ENCODE data around the gene DAPK3.
"Not testable (repeated sequence)": the region's sequence is repeated elsewhere in the genome, so short reads cannot be mapped to it uniquely, and the experiment has no call there.

DAPK3 gene

GRCh38 chr19:3955688-3956087 is 15.2 kb downstream of the DAPK3 start:
- DNase-seq (ENCODE audit: low read depth in 1 of 2, low spot score in 1 of 2): no peak

GRCh38 chr19:3955276-3955675 is 15.6 kb downstream of the DAPK3 start:
- DNase-seq (ENCODE audit: low read depth in 1 of 2, low spot score in 1 of 2): not testable (repeated sequence)

GRCh38 chr19:3954107-3954506 is 16.8 kb downstream of the DAPK3 start:
- DNase-seq (ENCODE audit: low read depth in 1 of 2, low spot score in 1 of 2): no peak

GRCh38 chr19:3952755-3953276 is 18.1 kb downstream of the DAPK3 start:
- not testable (repeated sequence) for DNase-seq (ENCODE audit: low read depth in 1 of 2, low spot score in 1 of 2)

GRCh38 chr19:3950871-3951861 is 19.7 kb downstream of the DAPK3 start:
- no peak for DNase-seq (ENCODE audit: low read depth in 1 of 2, low spot score in 1 of 2)

- no peak for DNase-seq (ENCODE audit: low read depth in 1 of 2, low spot score in 1 of 2)
Observed at GRCh38 chr19:3949997-3950859, 20.7 kb downstream of the DAPK3 start.

GRCh38 chr19:3949294-3949693 is 21.6 kb downstream of the DAPK3 start:
- no peak for DNase-seq (ENCODE audit: low read depth in 1 of 2, low spot score in 1 of 2)

GRCh38 chr19:3947316-3947933 is 23.5 kb downstream of the DAPK3 start:
- not testable (repeated sequence) for DNase-seq (ENCODE audit: low read depth in 1 of 2, low spot score in 1 of 2)

- no peak for DNase-seq (ENCODE audit: low read depth in 1 of 2, low spot score in 1 of 2)
Observed at GRCh38 chr19:3945838-3946237, 25.1 kb downstream of the DAPK3 start.

- no peak for DNase-seq (ENCODE audit: low read depth in 1 of 2, low spot score in 1 of 2)
Observed at GRCh38 chr19:3944018-3944721, 26.7 kb downstream of the DAPK3 start.

- DNase-seq (ENCODE audit: low read depth in 1 of 2, low spot score in 1 of 2): no peak
Observed at GRCh38 chr19:3942790-3943409, 28.0 kb downstream of the DAPK3 start.

- not testable (repeated sequence) for DNase-seq (ENCODE audit: low read depth in 1 of 2, low spot score in 1 of 2)
Observed at GRCh38 chr19:3938300-3938950, 32.5 kb downstream of the DAPK3 start.

GRCh38 chr19:3936506-3937442 is 34.1 kb downstream of the DAPK3 start:
- DNase-seq (ENCODE audit: low read depth in 1 of 2, low spot score in 1 of 2): no peak

GRCh38 chr19:3932931-3933810 is 37.7 kb downstream of the DAPK3 start, which contains the start of gene NMRK2:
Gene NMRK2, plus strand, starts transcription at chr19:3933069. Its CDS starts 603 bp downstream, at chr19:3933672.
- DNase-seq (ENCODE audit: low read depth in 1 of 2, low spot score in 1 of 2): no peak

GRCh38 chr19:3931041-3931440 is 39.9 kb downstream of the DAPK3 start:
- DNase-seq (ENCODE audit: low read depth in 1 of 2, low spot score in 1 of 2): no peak

GRCh38 chr19:3923912-3924311 is 47.0 kb downstream of the DAPK3 start:
- no peak for DNase-seq (ENCODE audit: low read depth in 1 of 2, low spot score in 1 of 2)

GRCh38 chr19:3923096-3923758 is 47.7 kb downstream of the DAPK3 start:
- DNase-seq (ENCODE audit: low read depth in 1 of 2, low spot score in 1 of 2): no peak

Measured in activated CD4-positive, alpha-beta T cell treated with anti-CD3 and anti-CD28 coated beads, Interleukin-2, amount 50 U/mL, for 24 hours (primary cell).